Pons (tissue), 1 donor: Measurements from ENCODE around the gene WDFY1.

Source experiments
- DNase-seq: peaks from one replicate; pipeline ENCODE4 v3.0.0-alpha.2; 2016; ENCODE audit warnings: low spot score

The WDFY1 gene

DNA sequence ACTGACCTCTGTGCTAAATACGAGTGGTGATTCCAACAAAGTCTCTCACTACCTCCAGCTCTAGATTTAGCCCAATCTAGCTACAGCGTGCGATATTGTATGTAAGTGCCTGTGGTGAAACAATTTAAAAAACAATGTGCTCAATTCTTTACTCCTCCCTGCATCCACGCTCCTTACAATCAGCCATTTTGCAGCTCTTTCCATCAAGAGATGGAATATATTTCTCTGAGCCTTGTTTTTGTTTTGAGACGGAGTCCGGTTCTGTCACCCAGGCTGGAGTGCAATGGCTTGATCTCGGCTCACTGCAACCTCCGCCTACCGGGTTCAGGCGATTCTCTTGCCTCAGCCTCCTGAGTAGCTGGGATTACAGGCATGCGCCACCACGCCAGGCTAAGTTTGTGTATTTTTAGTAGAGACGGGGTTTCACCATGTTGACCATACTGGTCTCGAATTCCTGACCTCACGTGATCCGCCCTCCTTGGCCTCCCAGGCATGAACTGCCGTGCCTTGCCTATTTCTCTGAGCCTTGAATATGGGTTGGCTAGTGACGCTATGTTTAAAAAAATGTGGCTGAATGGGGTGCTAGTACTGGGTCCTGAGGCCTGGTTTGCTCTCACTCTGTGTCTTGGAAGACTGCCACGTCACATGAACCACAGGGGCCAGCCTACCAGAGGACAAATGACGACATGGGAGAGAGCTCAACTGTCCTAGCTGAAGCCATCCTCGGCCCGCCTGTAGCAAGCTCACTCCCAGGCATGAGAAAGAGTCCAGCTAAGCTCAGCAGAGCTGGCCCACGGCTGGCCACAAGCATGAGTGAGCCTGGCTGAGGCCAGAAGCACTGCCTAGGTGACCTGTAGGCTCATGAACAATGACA, 14.8 kb downstream of the WDFY1 start:
- peak; percentile 96 for DNase-seq

GRCh38 chr2:223929571-223930102, 15.5 kb downstream of the WDFY1 start:
- no peak for DNase-seq

DNA sequence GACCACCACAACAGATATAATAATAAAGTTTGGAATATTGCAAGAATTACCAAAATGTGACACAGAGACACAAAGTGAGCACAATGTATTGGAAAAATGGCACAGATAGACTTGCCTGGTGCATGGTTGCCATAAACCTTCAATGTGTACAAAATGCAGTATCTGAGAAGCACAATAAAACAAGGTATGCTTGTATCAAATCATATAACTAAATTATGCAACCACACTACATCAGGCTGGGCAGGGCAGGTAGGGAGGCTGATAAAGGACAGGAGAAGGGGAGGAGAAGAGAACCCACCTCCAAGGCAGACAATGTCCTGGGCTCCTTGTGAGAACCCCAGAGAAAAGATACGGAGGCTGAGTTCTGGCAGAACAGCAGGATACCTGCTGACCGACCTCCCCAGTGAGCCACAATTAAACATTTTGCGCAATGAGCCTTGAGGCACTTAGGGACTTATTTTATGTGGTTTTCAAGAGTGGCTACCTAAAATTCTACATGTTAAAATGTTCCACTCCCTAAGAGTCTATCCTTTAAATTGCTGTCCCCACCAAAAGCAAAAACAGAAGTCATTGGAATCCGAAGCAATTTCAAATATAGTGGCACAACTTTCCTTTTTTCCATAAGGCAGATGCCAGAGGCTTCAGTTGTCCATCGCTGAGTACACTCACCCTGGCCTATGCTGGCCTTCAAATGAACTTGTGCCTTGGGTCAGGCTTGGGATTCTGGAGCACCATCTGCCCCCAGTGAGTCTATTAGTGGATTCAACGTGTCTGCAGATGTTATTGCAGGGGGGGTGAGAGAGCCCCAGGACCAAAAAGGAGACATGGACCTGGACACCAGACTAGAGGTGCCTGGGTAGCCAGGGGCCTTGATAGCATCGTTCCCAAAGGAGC, 16.8 kb downstream of the WDFY1 start:
- DNase-seq, result no peak

DNA sequence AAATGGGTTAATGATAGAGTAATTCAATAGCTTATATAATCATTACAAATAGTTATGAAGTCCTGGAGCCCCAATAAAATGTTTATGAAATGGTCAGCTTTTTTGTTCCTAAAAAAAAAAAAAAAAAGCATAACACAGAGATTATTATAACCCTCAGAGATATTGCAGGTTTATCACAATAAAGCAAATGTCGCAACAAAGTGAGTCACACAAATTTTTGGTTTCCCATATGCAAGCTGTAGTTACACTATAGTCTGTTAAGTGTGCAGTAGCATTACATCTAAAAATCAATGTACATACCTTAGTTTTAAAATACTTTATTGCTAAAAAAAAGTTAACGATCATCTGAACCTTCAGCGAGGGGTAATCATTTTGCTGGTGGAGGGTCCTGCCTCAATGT, 20.0 kb downstream of the WDFY1 start:
- no peak for DNase-seq

DNA sequence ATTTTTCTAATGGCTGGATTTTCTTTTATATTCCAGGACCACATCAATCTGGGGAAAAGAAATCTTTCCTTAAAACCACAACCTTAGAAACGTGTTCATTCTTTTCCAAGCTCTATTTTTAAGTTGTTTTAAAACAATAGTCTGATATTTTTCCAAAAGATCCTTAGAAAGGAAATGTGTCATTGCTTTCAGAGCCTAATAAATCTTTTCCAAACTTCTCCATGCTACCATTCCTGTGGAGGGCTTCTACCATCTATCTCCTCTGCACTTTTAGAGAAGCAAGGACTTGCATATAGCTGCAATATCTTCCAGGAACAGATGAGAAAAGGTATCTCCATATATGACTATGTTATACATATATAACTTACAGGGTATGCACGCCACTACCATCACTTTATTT, 21.2 kb downstream of the WDFY1 start:
- DNase-seq, result no peak

GRCh38 chr2:223922308-223922707, 22.8 kb downstream of the WDFY1 start:
- no peak for DNase-seq

- DNase-seq, result no peak
Measured at GRCh38 chr2:223921204-223921603, 23.9 kb downstream of the WDFY1 start.

- no peak for DNase-seq
Measured at GRCh38 chr2:223920109-223920508, 25.0 kb downstream of the WDFY1 start.

DNA sequence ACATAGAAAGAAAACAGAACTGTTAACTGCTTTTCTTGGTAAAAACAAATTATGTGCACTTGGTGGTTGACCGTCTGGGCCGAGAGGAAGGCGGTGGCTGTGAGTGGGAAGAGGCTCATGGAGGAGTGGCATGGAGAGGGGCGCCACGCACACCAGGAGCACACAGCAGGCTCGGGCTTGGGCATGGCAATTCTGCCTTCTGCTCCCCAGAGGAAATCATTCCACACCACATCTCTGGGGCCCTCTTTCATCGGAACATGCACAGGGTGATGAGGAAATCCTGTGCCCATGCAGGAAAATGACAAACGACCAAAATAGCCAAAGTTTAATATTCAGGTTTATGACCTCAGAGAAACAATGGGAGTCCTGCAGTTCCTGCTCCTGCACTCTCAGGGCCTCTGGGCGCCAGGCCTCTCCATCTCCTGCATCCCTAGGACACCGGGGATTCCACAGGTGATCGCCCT, 26.4 kb downstream of the WDFY1 start:
- DNase-seq, result no peak

DNA sequence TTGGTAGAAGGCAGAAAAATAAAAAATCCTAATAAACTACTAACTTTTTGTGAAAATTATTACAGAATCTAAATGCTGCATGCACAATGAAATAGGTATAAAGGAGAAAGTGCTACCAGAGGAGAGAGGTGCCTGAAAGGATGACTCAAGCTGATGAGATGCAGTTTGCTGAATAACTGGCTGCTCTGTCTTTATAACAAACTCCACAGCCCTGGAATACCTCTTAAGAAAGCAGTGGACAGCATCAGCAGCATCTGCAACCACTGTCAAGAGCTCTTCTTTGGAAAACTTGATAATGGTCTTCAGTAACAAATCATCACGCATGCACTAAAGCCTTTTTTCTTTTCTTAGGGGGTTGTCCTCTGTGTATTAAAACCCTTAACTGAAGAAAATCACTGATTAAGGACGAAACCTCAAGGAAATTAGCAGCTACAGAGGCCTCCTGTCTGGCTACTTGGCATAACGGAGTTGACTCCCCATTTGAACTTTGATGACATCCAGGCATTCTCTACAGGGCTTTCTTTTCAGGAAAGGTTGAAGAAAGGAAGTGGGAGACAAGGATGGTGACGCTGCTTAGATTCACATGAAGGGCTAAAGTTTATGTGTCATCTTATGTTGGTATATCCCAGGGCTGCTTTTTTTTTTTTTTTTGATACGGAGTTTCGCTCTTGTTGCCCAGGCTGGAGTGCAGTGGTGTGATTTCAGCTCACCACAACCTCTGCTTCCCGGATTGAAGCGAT, 28.8 kb downstream of the WDFY1 start:
- no peak for DNase-seq

- no peak for DNase-seq
Measured at GRCh38 chr2:223915071-223915470, 30.1 kb downstream of the WDFY1 start.

GRCh38 chr2:223914324-223914723, 30.8 kb downstream of the WDFY1 start:
- no peak for DNase-seq

DNA sequence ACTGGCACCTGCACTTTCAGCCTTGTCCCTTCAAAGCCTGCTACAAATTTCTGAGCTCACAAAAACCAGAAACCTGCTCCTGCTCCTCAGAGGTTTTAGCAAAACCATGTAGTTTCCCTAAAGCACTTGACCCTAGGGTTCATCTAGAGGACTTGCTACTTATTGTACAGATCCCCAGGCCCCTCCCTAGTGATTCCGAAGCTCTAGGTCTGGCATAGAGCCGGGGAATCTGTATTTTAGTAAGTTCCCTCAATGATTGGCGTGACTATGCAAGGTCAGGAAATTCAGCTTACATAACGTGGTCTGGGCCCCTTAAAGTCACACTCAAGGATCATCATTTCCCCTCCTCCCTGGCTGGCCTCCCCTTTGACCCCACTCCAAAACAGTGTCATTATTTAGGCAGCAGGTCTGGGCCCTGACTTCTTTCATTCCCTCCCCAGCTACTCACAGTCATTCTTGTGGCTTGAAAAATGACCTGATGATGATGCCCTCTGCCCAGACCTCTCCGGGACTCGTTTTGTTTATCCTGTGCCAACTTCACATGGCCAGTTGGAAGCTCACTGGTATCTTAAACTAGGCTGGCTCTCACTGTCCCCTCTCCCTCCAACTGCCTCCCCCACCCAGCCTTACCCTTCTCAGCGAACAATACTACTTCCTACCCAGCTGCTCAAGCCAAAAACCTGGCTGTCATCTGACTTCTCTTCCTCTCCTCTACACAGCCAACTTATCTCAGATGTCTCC, 36.0 kb downstream of the WDFY1 start:
- no peak for DNase-seq

DNA sequence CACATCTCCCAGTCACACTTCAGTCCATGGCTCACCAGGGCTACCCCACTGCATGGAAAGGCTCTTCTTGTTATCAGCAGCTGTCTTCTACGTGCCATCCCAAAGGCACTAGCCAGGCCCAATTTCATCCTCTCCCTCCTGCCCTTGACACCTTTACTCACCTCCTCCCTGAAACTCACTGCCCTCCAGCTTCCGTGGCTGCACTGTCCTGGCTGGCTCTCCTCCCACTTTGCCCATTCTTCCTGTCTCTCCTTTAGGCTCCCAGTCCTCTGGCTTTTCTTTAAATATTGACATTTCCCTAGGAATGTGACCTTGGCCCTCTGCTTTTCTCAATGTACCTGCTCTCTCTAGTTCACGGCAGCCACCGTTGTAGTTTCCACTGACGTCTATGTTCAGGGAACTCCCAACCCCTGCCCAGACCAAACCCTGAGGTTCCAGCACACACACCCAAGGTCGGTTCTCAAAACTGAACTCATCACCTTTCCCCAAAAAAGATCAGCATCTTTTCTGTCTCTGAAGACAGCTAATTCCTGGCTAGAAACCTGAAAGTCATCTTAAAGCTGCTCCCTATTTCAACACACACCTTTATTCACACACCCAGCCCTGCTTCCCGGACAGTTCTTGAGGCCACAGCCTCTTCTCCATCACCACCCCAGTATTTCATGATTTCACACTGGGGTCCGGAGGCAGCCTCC, 36.7 kb downstream of the WDFY1 start:
- DNase-seq, result no peak

DNA sequence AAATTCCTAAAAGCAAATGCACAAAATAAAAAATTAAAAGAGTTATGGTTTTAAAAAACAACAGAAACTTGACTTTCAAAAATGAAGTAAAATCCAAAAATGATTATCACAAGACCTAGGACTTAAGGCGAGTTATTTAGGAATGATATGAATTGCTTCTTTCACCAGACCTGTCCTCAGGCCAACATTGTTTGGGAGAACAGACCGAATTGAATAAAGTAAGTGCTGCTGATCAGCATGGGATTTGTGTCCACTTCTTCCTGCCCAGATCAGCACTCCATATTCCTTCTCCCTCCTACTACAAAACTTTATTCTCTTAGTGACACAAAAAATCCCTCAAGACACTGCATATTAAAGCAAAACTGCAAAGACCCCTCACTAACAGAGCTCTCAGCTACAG, 39.1 kb downstream of the WDFY1 start:
- DNase-seq, result no peak

GRCh38 chr2:223901854-223902253, 43.3 kb downstream of the WDFY1 start:
- no peak for DNase-seq

DNA sequence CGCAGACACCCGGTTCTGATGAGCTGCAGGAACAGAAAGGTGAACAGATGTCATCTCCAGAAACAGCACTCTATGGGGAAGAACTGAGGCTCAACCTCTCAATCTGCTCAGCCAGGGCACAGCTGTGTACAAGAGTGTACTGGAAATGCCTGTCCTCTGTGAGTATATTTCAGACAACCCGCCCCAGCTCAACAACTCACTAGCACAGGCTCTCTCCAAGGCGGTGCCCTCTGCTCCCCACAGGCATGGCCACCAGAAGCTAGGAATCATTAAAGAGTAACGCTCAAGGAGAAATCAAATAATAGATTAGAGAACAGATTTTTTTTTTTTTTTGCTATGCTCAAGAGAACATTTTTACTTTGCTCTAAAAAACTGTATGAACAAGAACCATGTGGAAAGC, 43.8 kb downstream of the WDFY1 start:
- DNase-seq, result no peak

DNA sequence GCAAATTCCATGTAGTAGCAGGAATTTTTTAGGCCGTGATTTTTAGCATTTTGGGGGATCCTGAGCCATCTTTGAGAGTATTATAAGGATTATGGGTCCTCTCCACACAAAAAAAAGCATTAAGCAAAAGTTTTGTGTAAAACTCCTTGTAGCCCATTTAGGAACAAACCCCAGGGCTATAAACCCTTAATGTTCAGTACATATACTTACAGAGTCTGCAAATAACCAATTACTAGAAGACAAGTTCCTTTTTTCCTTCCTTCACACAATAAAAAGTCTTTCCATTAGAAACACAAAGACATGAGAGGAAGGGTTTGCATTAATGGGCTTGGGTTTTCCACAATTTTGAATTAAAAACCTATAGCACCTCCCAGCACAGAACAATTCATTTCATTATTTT, 44.6 kb downstream of the WDFY1 start:
- DNase-seq, result no peak

DNA sequence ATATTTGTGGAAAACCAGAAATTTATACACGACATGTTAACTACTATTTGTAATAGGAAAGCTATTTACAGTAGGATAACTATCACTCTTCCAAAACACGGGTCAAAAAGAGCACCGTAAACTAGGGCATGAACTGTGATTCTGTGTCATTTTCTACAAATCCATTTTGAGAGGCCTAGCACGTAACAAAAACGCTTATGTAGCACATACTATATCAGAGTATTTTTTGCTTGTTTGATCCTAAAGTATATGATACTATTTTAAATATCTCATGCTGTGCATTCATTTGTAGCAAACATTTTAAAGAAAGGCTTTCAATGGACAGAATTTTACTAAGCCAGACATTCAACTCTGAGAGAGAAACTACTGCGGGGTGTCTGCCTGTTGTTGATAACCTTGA, 45.1 kb downstream of the WDFY1 start:
- DNase-seq, result no peak

DNA sequence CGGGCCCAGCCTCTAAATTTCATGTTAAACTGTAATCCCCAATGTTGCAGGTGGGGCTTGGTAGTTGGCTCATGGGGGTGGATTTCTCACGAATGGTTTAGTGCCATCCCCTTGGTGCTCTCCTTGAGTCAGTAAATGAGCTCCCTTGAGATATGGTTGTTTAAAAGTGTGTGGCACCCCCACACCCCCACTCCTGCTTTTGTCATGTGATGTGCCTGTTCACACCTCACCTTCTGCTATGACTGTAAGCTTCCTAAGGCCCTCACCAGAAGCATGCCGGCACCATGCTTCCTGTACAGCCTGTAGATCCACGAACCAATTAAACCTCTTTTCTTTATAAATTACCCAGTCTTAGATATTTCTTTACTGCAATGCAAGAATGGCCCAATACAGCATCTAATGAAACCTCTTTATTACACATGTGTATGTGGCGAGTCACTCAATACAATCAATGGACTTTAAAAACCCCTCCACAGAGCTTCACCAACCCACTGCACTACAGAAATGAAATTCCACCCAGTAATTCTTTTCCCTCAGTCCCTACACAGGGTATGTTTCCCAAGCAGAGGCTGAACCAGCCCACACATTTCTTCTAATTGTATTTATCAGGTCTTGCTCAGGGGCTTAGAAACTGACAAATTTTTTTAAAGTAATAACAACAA, 47.3 kb downstream of the WDFY1 start:
- no peak for DNase-seq
